Cardiac muscle cell (in vitro differentiated cells and primary cell): ENCODE results near the gene TSSC4. TPM values are rescaled to one million over a fixed set of nuclear protein-coding genes. Genes with fewer than 3 reads are reported as not detected.

Experiments
- DNase-seq, 2 donors: peaks; one replicate each; pipeline versions ENCODE4 v3.0.0 to v3.0.0-alpha.2; 2010 to 2017; ENCODE audit warnings: low read depth in 1 of 2, low spot score in 1 of 2
- H3K27ac ChIP-seq: fragments of 200-600 bp; sonication (generic); 2 replicates; pipeline ENCODE4 v1.5.1; 2016
- H3K27me3 ChIP-seq: fragments of 200-600 bp; sonication (generic); 2 replicates; pipeline ENCODE4 v1.6.0; 2016; ENCODE audit warnings: control low read depth
- H3K36me3 ChIP-seq: fragments of 200-600 bp; sonication (generic); 2 replicates; pipeline ENCODE4 v1.5.1; 2016; ENCODE audit warnings: control low read depth
- H3K4me1 ChIP-seq: fragments of 200-600 bp; sonication (generic); 2 replicates; pipeline ENCODE4 v1.8.1; 2017; ENCODE audit warnings: low read depth, mild to moderate bottlenecking, mixed run types
- H3K4me3 ChIP-seq: fragments of 200-600 bp; sonication (generic); 2 replicates; pipeline ENCODE4 v1.5.1; 2016; ENCODE audit warnings: mild to moderate bottlenecking
- H3K9me3 ChIP-seq: fragments of 200-600 bp; sonication (generic); 2 replicates; pipeline ENCODE4 v1.5.1; 2017; ENCODE audit warnings: low read depth, mild to moderate bottlenecking, control low read depth
- CTCF ChIP-seq: IDR thresholded peaks from 2 replicates; pipeline ENCODE4 v1.5.1; 2012; ENCODE audit warnings: low read depth, mild to moderate bottlenecking, low read length
- polyA plus RNA-seq: library from polyadenylated mRNA; unstranded; fragments of >200 nt; fragmentation: Nextera tagmentation; extraction: Ambion mirVana; gene quantifications from 2 replicates; pipeline ENCODE4 v1.2.1, GENCODE V29; 2016
- total RNA-seq: library from RNA; depleted of rRNA; stranded (reverse); fragments of >200 nt; gene quantifications from 2 replicates; pipeline ENCODE4 v1.2.3, GENCODE V29; 2016

Gene TSSC4
- total and polyA plus RNA-seq, 2 experiments from 2014 or later: 61.4 to 94.8 TPM

GRCh38 chr11:2385156-2386151 lies 15.1 kb upstream of the TSSC4 start:
- Histone ChIP-seq H3K4me3 (no peak overlapping the region), H3K36me3 (no peaks in the 10 kb centered on the region), H3K27ac (no peak overlapping the region), H3K4me1 (peaks cover 25% of the 10 kb centered on the region), H3K27me3 (no peaks in the 10 kb centered on the region), H3K9me3 (no peaks in the 10 kb centered on the region)
- no peak for TF ChIP-seq CTCF
- no peak for DNase-seq

- Histone ChIP-seq H3K27ac (no peak overlapping the region), H3K36me3 (no peaks in the 10 kb centered on the region), H3K4me1 (peaks cover 25% of the 10 kb centered on the region), H3K9me3 (no peaks in the 10 kb centered on the region), H3K27me3 (no peaks in the 10 kb centered on the region), H3K4me3 (no peak overlapping the region)
- TF ChIP-seq CTCF: no peak
- no peak for DNase-seq
Measured at GRCh38 chr11:2386591-2386990, 14.0 kb upstream of the TSSC4 start.

DNA sequence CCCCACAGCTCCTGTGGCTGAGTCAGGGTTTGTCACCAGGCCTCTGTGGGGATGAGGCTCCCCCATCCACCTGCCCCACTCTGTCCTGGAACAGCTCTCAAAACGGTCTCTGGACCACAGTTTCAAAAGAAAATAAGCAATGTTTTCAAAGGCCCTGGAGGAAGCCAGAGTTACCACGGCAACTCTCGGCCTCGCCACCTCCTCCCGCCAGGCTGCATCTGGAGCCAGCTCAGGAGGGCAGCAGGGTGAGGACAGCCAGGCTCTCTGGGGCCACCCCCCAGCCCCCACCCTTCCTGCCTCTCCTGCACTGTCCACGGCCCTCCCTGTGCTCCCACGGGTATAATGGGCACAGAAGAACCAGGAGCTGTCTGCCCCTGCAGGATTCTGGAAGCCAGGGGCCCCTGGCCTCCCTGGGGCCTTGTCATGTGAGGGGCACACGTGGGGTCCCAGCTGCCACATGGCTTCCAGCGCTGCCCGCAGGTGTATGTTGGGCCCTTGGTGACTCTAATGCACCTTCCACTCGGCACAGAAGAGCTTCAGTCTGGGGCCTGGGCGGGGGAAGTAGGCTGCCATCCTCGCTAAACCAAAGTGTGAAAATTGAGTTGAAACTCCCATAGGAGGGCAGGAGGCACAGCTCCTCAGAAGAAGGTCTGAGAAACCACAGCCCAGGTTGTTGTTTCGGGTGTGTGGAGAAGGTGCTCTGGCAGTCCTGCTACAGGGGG lies 13.1 kb upstream of the TSSC4 start:
- no peak for DNase-seq
- Histone ChIP-seq H3K9me3 (no peaks in the 10 kb centered on the region), H3K27me3 (no peaks in the 10 kb centered on the region), H3K36me3 (no peaks in the 10 kb centered on the region), H3K4me3 (no peak overlapping the region), H3K27ac (no peak overlapping the region), H3K4me1 (peaks cover 19% of the 10 kb centered on the region)
- TF ChIP-seq CTCF: no peak

- Histone ChIP-seq H3K4me3 (no peak overlapping the region), H3K36me3 (no peaks in the 10 kb centered on the region), H3K27me3 (no peaks in the 10 kb centered on the region), H3K4me1 (peaks cover 6% of the 10 kb centered on the region), H3K9me3 (no peaks in the 10 kb centered on the region), H3K27ac (peak overlapping the region; percentile 39)
- no peak for DNase-seq
- TF ChIP-seq CTCF: no peak
Measured at GRCh38 chr11:2388431-2389376, 11.8 kb upstream of the TSSC4 start.
